ENCODE measurements around the gene FAHD2A.
"Not testable (repeated sequence)": the region's sequence is repeated elsewhere in the genome, so short reads cannot be mapped to it uniquely, and the experiment has no call there.

Gene FAHD2A

DNA sequence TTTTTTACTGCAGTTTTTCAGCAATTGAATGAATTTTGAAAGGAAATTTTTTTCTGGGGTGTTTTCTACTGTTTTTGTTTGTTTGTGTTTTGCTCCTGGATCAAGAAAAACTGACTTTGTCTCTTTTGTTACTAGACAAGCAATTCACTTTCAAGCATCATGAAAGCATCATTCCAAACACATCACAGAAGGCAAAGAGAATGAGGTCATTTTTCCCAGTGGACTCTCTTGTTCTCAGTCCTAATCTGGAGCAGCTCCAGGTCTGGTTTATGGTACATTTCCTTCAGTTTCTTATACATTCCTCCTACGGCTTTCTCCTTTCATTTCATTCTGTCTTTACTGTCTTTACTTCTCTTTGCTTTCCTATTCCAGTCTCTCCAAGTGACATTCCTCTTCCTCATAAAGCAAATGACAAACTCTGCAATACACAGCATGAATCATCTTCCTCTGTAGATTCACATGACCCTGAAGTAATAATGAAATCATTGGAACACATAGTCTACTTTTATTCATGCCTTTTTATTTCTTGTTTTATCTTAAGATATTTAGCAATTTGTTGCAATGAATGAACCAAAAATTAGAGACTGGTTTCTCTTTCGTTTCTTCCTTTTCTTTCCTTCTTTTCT is 40.1 kb downstream of the FAHD2A start:
- DNase-seq, result not testable (repeated sequence)

DNA sequence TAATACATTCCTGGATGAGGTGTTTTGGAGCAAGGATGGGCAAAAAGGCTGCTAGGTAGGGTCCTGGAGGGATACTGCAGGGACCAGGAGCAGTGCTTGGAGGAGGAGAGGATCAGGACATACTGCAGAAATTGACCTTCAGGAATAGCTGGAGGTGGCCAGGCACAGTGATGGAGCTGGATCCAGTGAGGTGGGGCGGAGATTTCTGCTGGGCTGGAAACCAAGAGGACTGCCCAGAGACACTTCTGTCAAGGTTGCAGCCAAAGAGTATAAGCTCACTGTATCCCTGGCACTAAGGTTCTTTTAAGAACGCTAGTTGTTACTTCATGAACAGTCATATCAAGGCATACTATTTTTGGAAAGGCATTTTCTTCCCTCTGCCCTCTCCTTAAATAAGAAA is 42.8 kb downstream of the FAHD2A start:
- DNase-seq, result not testable (repeated sequence)

- not testable (repeated sequence) for DNase-seq
Observed at GRCh38 chr2:95463292-95463691, 60.8 kb downstream of the FAHD2A start.

Data from inflammatory macrophage treated with lipopolysaccharide for 1 hour (primary cell).